H1 (cell line): ENCODE measurements around the gene MYO3A. TPM values are rescaled to one million over a fixed set of nuclear protein-coding genes. Genes with fewer than 3 reads are reported as not detected.

Source experiments
- BCL11A ChIP-seq, 2 experiments: IDR thresholded peaks; one replicate each; pipeline ENCODE4 v1.6.1; 2011; ENCODE audit warnings: low read depth in 2 of 2, low read length in 2 of 2, mild to moderate bottlenecking in 2 of 2
- CHD2 ChIP-seq: IDR thresholded peaks from 2 replicates; pipeline ENCODE4 v1.6.1; 2012; ENCODE audit warnings: low read length, improper control_type of control experiment
- CREB1 ChIP-seq: IDR thresholded peaks from 2 replicates; pipeline ENCODE4 v1.6.1; 2012; ENCODE audit warnings: inconsistent platforms
- JUN ChIP-seq: IDR thresholded peaks from 2 replicates; pipeline ENCODE4 v1.6.1; 2011; ENCODE audit warnings: low read depth, mild to moderate bottlenecking, improper control_type of control experiment, low read length
- JUND ChIP-seq: IDR thresholded peaks from 2 replicates; pipeline ENCODE4 v1.6.1; 2011; ENCODE audit warnings: mild to moderate bottlenecking, improper control_type of control experiment, low read length
- KDM4A ChIP-seq: IDR thresholded peaks from one replicate; pipeline ENCODE4 v1.7.1; 2012; ENCODE audit warnings: low read depth, mild to moderate bottlenecking, moderate library complexity, low read length, inconsistent platforms; ENCODE audit not compliant: severe bottlenecking
- KDM5A ChIP-seq: fragments of 200-600 bp; IDR thresholded peaks from 2 replicates; pipeline ENCODE4 v1.7.1; 2012; ENCODE audit warnings: mild to moderate bottlenecking, low read length, inconsistent platforms, mixed read lengths
- NANOG ChIP-seq: IDR thresholded peaks from 2 replicates; pipeline ENCODE4 v1.6.1; 2011; ENCODE audit warnings: low read length, low read depth, mild to moderate bottlenecking, inconsistent platforms; ENCODE audit not compliant: insufficient read depth, poor library complexity, severe bottlenecking
- POLR2AphosphoS5 ChIP-seq: IDR thresholded peaks from 2 replicates; pipeline ENCODE4 v1.6.1; 2011; ENCODE audit warnings: low read depth, low read length
- RBBP5 ChIP-seq: IDR thresholded peaks from 2 replicates; pipeline ENCODE4 v1.7.1; 2012; ENCODE audit warnings: low read depth, mild to moderate bottlenecking, inconsistent platforms, low read length, moderate library complexity, borderline replicate concordance
- RNF2 ChIP-seq: fragments of 200-900, 300-1000 bp; sonication (generic); IDR thresholded peaks from 2 replicates; pipeline ENCODE4 v1.7.1; 2016; ENCODE audit warnings: borderline replicate concordance, low read depth, mild to moderate bottlenecking, antibody characterized with exemption, low read length; ENCODE audit not compliant: poor library complexity, severe bottlenecking; ENCODE audit errors: missing control alignments
- SP1 ChIP-seq: IDR thresholded peaks from 2 replicates; pipeline ENCODE4 v1.6.1; 2011; ENCODE audit warnings: low read depth, low read length
- polyA plus RNA-seq, 7 experiments: library from polyadenylated mRNA; depleted of rRNA in 3 of 7; stranded (reverse) in 5 of 7; unstranded in 2 of 7; fragments of >200 nt in 5 of 7; fragments of 200-250 nt in 2 of 7; gene quantifications; 1 replicate in 5 of 7; 2 replicates in 1 of 7; 4 replicates in 1 of 7; pipeline versions ENCODE4 v1.2.1 to v1.2.3, GENCODE V29; 2011 to 2013; ENCODE audit warnings: missing spikeins in 2 of 7, mixed read lengths in 2 of 7
- total RNA-seq: library from RNA; stranded (reverse); fragmentation: NEBNext Ultra II Directional; extraction: Animal tissue kit (Norgen Biotek cat#: 25700); gene quantifications from 2 replicates; pipeline ENCODE4 v1.2.1, GENCODE V29; 2021
- TF ChIP-seq, protein P1 (sequence below): fragments of 300-600 bp; sonication (generic); IDR thresholded peaks from 2 replicates; pipeline ENCODE4 v1.7.1; 2012; ENCODE audit warnings: low read length, moderate library complexity, mild to moderate bottlenecking, inconsistent platforms; ENCODE audit not compliant: insufficient replicate concordance

Gene MYO3A
- total and polyA plus RNA-seq, 2 of the 8 experiments (the other 6 are each of a cell fraction or from before 2014, with no cell fraction given): 3.9 to 5.3 TPM

- TF ChIP-seq, protein P1, sequence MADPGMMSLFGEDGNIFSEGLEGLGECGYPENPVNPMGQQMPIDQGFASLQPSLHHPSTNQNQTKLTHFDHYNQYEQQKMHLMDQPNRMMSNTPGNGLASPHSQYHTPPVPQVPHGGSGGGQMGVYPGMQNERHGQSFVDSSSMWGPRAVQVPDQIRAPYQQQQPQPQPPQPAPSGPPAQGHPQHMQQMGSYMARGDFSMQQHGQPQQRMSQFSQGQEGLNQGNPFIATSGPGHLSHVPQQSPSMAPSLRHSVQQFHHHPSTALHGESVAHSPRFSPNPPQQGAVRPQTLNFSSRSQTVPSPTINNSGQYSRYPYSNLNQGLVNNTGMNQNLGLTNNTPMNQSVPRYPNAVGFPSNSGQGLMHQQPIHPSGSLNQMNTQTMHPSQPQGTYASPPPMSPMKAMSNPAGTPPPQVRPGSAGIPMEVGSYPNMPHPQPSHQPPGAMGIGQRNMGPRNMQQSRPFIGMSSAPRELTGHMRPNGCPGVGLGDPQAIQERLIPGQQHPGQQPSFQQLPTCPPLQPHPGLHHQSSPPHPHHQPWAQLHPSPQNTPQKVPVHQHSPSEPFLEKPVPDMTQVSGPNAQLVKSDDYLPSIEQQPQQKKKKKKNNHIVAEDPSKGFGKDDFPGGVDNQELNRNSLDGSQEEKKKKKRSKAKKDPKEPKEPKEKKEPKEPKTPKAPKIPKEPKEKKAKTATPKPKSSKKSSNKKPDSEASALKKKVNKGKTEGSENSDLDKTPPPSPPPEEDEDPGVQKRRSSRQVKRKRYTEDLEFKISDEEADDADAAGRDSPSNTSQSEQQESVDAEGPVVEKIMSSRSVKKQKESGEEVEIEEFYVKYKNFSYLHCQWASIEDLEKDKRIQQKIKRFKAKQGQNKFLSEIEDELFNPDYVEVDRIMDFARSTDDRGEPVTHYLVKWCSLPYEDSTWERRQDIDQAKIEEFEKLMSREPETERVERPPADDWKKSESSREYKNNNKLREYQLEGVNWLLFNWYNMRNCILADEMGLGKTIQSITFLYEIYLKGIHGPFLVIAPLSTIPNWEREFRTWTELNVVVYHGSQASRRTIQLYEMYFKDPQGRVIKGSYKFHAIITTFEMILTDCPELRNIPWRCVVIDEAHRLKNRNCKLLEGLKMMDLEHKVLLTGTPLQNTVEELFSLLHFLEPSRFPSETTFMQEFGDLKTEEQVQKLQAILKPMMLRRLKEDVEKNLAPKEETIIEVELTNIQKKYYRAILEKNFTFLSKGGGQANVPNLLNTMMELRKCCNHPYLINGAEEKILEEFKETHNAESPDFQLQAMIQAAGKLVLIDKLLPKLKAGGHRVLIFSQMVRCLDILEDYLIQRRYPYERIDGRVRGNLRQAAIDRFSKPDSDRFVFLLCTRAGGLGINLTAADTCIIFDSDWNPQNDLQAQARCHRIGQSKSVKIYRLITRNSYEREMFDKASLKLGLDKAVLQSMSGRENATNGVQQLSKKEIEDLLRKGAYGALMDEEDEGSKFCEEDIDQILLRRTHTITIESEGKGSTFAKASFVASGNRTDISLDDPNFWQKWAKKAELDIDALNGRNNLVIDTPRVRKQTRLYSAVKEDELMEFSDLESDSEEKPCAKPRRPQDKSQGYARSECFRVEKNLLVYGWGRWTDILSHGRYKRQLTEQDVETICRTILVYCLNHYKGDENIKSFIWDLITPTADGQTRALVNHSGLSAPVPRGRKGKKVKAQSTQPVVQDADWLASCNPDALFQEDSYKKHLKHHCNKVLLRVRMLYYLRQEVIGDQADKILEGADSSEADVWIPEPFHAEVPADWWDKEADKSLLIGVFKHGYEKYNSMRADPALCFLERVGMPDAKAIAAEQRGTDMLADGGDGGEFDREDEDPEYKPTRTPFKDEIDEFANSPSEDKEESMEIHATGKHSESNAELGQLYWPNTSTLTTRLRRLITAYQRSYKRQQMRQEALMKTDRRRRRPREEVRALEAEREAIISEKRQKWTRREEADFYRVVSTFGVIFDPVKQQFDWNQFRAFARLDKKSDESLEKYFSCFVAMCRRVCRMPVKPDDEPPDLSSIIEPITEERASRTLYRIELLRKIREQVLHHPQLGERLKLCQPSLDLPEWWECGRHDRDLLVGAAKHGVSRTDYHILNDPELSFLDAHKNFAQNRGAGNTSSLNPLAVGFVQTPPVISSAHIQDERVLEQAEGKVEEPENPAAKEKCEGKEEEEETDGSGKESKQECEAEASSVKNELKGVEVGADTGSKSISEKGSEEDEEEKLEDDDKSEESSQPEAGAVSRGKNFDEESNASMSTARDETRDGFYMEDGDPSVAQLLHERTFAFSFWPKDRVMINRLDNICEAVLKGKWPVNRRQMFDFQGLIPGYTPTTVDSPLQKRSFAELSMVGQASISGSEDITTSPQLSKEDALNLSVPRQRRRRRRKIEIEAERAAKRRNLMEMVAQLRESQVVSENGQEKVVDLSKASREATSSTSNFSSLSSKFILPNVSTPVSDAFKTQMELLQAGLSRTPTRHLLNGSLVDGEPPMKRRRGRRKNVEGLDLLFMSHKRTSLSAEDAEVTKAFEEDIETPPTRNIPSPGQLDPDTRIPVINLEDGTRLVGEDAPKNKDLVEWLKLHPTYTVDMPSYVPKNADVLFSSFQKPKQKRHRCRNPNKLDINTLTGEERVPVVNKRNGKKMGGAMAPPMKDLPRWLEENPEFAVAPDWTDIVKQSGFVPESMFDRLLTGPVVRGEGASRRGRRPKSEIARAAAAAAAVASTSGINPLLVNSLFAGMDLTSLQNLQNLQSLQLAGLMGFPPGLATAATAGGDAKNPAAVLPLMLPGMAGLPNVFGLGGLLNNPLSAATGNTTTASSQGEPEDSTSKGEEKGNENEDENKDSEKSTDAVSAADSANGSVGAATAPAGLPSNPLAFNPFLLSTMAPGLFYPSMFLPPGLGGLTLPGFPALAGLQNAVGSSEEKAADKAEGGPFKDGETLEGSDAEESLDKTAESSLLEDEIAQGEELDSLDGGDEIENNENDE: no peak
- TF ChIP-seq CREB1 (no peak), BCL11A (IDR thresholded peaks at IDR 0.05; ENCODE audit: low read depth in 2 of 2, low read length in 2 of 2) (no peak), CHD2 (no peak), NANOG (no peak), JUN (no peak), JUND (no peak), KDM4A (no peak), KDM5A (no peak), SP1 (no peak), RBBP5 (no peak), RNF2 (no peak), POLR2AphosphoS5 (no peak)
Measured at GRCh38 chr10:26093229-26093628, 159.2 kb downstream of the MYO3A start (continued).
